Measurements from ENCODE around the gene ANKRD6. TPM values are rescaled to one million over a fixed set of nuclear protein-coding genes. Genes with fewer than 3 reads are reported as not detected.

The ANKRD6 gene
- total RNA-seq, 1 donor from 2014 or later: 13.6 TPM

GRCh38 chr6:89661559-89661958 is 228.6 kb downstream of the ANKRD6 start:
- DNase-seq: no peak

GRCh38 chr6:89662659-89663223 is 229.8 kb downstream of the ANKRD6 start:
- DNase-seq: no peak

- DNase-seq: no peak
Measured at GRCh38 chr6:89667872-89668556, 235.1 kb downstream of the ANKRD6 start.

DNA sequence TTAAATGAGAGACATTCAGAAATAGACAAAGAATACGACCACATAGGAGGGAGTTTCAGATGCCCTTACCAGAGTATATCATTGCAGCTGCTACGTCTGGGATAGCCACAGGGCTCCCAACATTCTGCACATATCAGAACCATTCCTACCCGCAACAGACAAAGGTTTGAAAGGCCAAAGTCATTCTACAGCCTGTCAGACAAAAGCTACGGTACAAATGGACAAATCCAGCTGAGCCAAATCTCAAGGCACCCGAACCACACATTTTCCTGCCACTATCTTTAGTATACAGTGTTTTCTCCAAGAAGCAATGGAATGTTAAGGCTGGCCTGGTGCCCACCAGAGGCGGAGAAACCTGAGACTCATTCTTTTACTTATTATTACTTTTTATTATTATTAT is 236.1 kb downstream of the ANKRD6 start:
- DNase-seq: no peak

- no peak for DNase-seq
Measured at GRCh38 chr6:89670935-89671565, 238.1 kb downstream of the ANKRD6 start.

DNA sequence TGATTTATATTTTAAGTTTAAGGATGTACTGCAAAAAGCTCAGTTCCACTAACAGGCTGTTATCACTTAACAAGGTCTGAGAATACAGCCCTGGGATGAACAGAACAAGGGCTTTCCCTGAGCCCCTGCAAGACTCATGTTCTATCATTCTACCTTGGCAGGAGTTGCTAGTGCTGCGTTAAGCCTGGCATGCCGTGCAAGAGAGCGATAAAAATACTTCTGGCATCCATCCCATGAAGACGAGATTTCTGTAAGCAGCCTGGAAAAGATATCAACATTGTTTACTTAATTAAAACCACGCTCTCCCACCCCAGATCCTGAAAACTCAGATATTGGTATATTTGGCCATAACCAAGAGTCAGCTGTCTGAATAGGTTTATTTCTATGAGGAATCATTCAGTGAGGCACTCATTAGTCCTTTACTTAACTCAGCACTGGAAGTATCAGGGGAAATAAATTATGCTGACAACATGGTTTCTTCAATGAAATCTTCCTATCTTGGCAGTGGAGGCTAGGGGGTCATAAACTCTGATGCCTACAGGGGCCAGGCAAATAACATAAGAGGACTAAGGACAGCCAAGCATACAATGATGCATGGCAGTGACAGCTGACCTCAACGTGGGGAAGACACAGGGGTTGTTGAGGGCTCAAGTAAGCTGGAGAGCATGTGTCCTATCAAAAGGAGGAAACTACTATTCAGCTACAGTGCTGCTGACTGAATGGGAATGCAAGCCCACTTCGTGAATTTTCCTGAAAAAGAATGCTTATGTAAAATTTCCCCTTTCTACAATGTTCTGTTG is 243.2 kb downstream of the ANKRD6 start:
- no peak for DNase-seq

DNA sequence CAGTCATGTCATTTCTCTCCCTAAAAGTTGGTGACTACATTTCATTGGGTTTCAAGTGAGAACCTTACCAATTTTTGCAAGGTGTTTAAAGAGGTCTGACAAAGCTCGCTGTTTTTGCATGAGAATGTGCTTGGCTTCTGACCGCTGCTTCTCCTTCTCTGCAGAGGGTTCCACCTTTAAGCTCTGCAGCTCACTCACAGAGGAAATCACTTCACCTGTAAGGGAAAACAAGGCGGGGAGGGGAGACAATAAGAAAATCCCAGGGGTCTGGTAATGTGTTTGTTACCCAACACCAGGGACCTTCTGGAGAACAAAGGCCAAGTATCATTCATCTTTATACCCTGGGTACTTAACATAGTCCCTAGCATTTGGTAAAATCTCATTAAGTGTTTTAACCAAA is 245.6 kb downstream of the ANKRD6 start:
- DNase-seq: no peak

- no peak for DNase-seq
Measured at GRCh38 chr6:89679215-89680120, 246.5 kb downstream of the ANKRD6 start.

DNA sequence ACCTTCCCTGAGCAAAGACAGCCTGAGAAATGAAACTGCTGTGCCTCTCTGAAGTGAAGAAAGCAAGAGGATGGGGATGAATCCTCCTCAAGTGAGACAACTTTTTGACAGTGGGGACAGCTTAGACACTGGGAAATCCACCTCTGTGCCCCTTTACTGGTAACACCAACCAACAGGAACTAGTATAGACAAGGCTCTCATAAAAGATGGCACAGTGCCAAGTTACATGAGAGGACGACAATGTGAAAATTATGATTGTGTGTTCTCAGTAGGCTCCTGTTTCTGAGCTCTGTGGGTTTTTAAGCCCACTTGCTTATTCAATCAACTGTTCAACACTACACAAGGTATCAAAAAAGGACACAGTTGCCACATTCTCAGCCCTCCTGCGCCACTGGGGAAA is 247.2 kb downstream of the ANKRD6 start:
- DNase-seq: peak; percentile 51

- no peak for DNase-seq
Measured at GRCh38 chr6:89680551-89680950, 247.6 kb downstream of the ANKRD6 start.

DNA sequence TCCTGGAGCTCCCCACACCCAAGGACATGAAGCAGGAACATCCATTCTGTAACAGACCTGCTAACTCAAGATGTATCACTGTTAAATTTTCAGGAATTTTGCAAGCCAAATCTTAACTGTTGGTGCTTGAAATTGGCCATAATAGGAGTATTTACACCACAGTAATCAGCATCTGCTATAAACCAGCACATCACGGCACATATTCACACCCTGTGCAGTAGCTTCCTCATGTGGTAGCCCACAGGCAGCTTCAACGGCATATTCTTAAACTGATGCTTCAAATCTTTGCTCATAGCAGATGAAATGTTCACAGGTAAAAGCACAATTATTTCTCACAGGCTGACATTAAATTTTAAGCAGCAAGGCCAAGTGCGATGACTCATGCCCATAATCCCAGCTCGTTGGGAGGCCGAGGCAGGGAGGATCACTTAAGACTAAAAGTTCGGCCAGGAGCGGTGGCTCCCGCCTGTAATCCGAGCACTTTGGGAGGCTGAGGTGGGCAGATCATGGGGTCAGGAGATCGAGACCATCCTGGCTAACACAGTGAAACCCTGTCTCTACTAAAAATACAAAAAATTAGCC is 249.1 kb downstream of the ANKRD6 start:
- no peak for DNase-seq

GRCh38 chr6:89682991-89683390 is 250.0 kb downstream of the ANKRD6 start:
- no peak for DNase-seq

Other genes with a start within 250 kb of the ANKRD6 start
- not detected in 2 replicates for gene GABRR1, start 215.8 kb upstream of the ANKRD6 start, total RNA-seq
- 0.14 and 0.51 TPM in 2 replicates for gene GABRR2, start 117.9 kb upstream of the ANKRD6 start, total RNA-seq
- gene UBE2J1, start 80.4 kb upstream of the ANKRD6 start, total RNA-seq: 48.2 and 65.5 TPM in 2 replicates
- 0.51 and 1.2 TPM in 2 replicates for gene RRAGD, start 20.9 kb upstream of the ANKRD6 start, total RNA-seq
- 16.0 and 20.6 TPM in 2 replicates for gene LYRM2, start 205.6 kb downstream of the ANKRD6 start, total RNA-seq

Measured in dermis blood vessel endothelial cell (primary cell).